ENCODE data around the gene ACTMAP.

ACTMAP gene

DNA sequence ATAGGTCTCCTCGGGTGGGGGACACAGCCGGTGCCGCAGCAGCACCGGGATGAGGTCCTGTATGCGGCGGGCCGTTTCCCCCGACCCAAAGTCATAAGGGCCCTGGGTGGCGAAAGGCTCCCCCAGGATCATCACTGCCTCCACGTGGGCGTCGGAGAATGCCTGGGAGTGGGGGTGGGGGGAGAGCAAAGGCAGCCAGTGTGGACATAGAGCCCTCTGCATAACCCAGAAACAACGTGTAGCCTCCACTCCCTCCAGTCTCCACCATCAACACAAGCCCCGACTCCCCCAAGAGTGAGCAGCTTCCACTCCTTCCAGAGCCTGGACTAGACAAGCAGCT is 58.1 kb downstream of the ACTMAP start:
- no peak for DNase-seq

DNA sequence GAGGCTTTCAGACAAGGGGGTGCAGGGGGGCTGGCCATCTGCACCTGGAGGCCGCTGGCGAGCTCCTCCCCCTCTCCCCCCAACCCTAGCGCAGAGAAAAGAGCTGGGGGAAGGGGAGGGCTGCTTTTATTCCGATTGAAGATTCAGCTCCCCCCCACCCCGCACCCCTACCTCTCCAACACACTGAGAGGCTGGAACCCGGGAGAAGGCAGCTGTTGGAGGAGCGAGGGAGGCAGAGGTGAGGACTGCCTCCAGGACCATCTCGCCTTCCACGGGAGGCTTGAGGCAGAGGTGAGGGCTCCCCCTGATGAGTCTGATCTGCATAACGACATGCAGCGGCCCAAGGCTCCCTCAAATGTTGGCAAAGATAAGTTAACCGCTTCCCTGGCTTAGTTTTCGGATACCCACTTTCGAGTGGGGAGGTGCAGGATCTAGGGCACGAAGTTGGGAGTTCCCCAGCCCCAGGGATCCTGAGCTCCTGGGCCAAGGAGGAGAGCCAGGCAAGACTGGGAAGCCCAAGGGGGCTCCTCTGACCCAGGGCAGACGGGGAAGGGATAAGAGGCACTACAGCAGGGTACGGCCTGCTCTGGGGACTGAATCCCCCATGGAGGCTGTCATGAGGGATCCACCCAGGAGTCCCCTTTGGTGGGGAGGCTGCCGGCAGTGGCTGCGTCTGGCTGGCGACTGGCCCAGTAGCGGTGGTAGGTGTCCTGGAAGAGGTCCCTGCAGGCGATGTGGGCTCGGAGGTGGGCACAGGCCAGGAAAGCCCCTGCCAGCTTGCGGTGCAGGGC is 58.7 kb downstream of the ACTMAP start:
- peak; percentile 59 for DNase-seq
